Osteoblast (primary cell): ENCODE results near the gene TAPT1. TPM values are rescaled to one million over a fixed set of nuclear protein-coding genes. Genes with fewer than 3 reads are reported as not detected.
A peak's percentile ranks its signal among the peaks of the same experiment; 100 is the strongest.

ENCODE experiments used
- DNase-seq: peaks from one replicate; pipeline ENCODE4 v3.0.0; 2011; ENCODE audit warnings: low spot score, mixed read lengths; ENCODE audit not compliant: insufficient read length; ENCODE audit errors: missing footprints
- H2AFZ ChIP-seq: 2 replicates; pipeline ENCODE4 v1.6.0; 2011; ENCODE audit warnings: mild to moderate bottlenecking, low read length
- H3K27ac ChIP-seq: 2 replicates; pipeline ENCODE4 v1.5.1; 2011; ENCODE audit warnings: mild to moderate bottlenecking, low read depth, low read length, moderate library complexity
- H3K27me3 ChIP-seq: 2 replicates; pipeline ENCODE4 v1.6.0; 2012; ENCODE audit warnings: mild to moderate bottlenecking, control low read depth, inconsistent platforms, low read length, moderate library complexity; ENCODE audit not compliant: insufficient read depth
- H3K36me3 ChIP-seq: 2 replicates; pipeline ENCODE4 v1.5.1; 2011; ENCODE audit warnings: mild to moderate bottlenecking, low read length, control low read depth, moderate library complexity; ENCODE audit not compliant: insufficient read depth
- H3K4me1 ChIP-seq: 2 replicates; pipeline ENCODE4 v1.5.1; 2011; ENCODE audit warnings: mild to moderate bottlenecking, low read length, control low read depth, moderate library complexity; ENCODE audit not compliant: insufficient read depth
- H3K4me2 ChIP-seq: 2 replicates; pipeline ENCODE4 v1.6.0; 2011; ENCODE audit warnings: mild to moderate bottlenecking, low read length; ENCODE audit not compliant: insufficient read depth
- H3K4me3 ChIP-seq: fragments of 200-600 bp; sonication (generic); 3 replicates; pipeline ENCODE4 v1.5.1; 2012; ENCODE audit warnings: mild to moderate bottlenecking, low read length, inconsistent platforms; ENCODE audit not compliant: insufficient read depth
- H3K79me2 ChIP-seq: 2 replicates; pipeline ENCODE4 v1.6.0; 2012; ENCODE audit warnings: mild to moderate bottlenecking, low read length, control low read depth, inconsistent platforms; ENCODE audit not compliant: insufficient read depth
- H3K9me3 ChIP-seq: 2 replicates; pipeline ENCODE4 v1.5.1; 2011; ENCODE audit warnings: low read depth, low read length, control low read depth
- H4K20me1 ChIP-seq: 2 replicates; pipeline ENCODE4 v1.6.0; 2012; ENCODE audit warnings: mild to moderate bottlenecking, low read length, control low read depth; ENCODE audit not compliant: insufficient read depth
- CTCF ChIP-seq: IDR thresholded peaks from 2 replicates; pipeline ENCODE4 v1.5.1; 2011; ENCODE audit warnings: mild to moderate bottlenecking, low read depth, low read length, moderate library complexity; ENCODE audit errors: extremely low read depth
- small RNA-seq: library from RNA; depleted of rRNA; stranded (forward); fragments of <200 nt; gene quantifications from one replicate; pipeline ENCODE3, GENCODE V24; 2012
- total RNA-seq: library from RNA; depleted of rRNA; stranded (reverse); fragments of >200 nt; gene quantifications from 2 replicates; pipeline ENCODE4 v1.2.3, GENCODE V29; 2012

Gene TAPT1
- total RNA-seq, 1 donor = 19.5 TPM

- Histone ChIP-seq H3K4me1 (no peaks in the 10 kb centered on the region), H3K27ac (no peak overlapping the region), H3K79me2 (no peaks in the 10 kb centered on the region), H3K4me3 (no peak overlapping the region), H2AFZ (no peak overlapping the region), H3K4me2 (no peak overlapping the region), H4K20me1 (no peaks in the 10 kb centered on the region), H3K27me3 (peaks cover 18% of the 10 kb centered on the region), H3K36me3 (no peaks in the 10 kb centered on the region), H3K9me3 (no peaks in the 10 kb centered on the region)
- DNase-seq = no peak
- no peak for TF ChIP-seq CTCF
Measured at GRCh38 chr4:16113741-16114140, 112.5 kb downstream of the TAPT1 start.

GRCh38 chr4:16111533-16111932 lies 114.7 kb downstream of the TAPT1 start:
- no peaks in the 10 kb centered on the region for H3K9me3 ChIP-seq
- H2AFZ ChIP-seq = no peak overlapping the region
- no peak overlapping the region for H3K4me2 ChIP-seq
- no peaks in the 10 kb centered on the region for H3K4me1 ChIP-seq
- DNase-seq = peak; percentile 52
- TF ChIP-seq CTCF = no peak
- H3K79me2 ChIP-seq = no peaks in the 10 kb centered on the region
- H4K20me1 ChIP-seq = no peaks in the 10 kb centered on the region
- no peak overlapping the region for H3K4me3 ChIP-seq
- no peak overlapping the region for H3K27ac ChIP-seq
- peaks cover 16% of the 10 kb centered on the region for H3K27me3 ChIP-seq
- no peaks in the 10 kb centered on the region for H3K36me3 ChIP-seq

GRCh38 chr4:16110661-16111290 lies 115.5 kb downstream of the TAPT1 start:
- Histone ChIP-seq H3K27ac (no peak overlapping the region), H3K4me2 (no peak overlapping the region), H3K4me3 (no peak overlapping the region), H3K9me3 (no peaks in the 10 kb centered on the region), H3K36me3 (no peaks in the 10 kb centered on the region), H3K27me3 (peaks cover 19% of the 10 kb centered on the region), H4K20me1 (no peaks in the 10 kb centered on the region), H3K4me1 (no peaks in the 10 kb centered on the region), H3K79me2 (no peaks in the 10 kb centered on the region), H2AFZ (no peak overlapping the region)
- no peak for DNase-seq
- no peak for TF ChIP-seq CTCF

Small RNA genes lying within 50 kb of the gene (small RNA-seq; reads per million reads assigned to genes)
- not detected for gene RPS21P4

Other genes starting within 250 kb of the TAPT1 start
- not detected in 2 replicates for gene PROM1, start 142.4 kb downstream of the TAPT1 start, total RNA-seq